Cardiac atrium fibroblast (primary cell): ENCODE data around the gene NOL9. TPM values are rescaled to one million over a fixed set of nuclear protein-coding genes. Genes with fewer than 3 reads are reported as not detected.

Experiments
- total RNA-seq: library from RNA; depleted of rRNA; stranded (reverse); fragments of >200 nt; gene quantifications from 2 replicates; pipeline ENCODE4 v1.2.3, GENCODE V29; 2015

Gene NOL9
- total RNA-seq, result 13.6 and 16.1 TPM in 2 replicates

GRCh38 chr1:6554031-6554906 lies at the start of gene NOL9:
Gene NOL9, minus strand, starts transcription at chr1:6554513. Its CDS starts 11 bp downstream, at chr1:6554502.

GRCh38 chr1:6602669-6603237 lies 48.4 kb upstream of the NOL9 start, which contains the start of gene KLHL21:
Gene KLHL21, minus strand, starts transcription at chr1:6602869. Its CDS starts 52 bp downstream, at chr1:6602817.

GRCh38 chr1:6579374-6580118 lies 25.2 kb upstream of the NOL9 start, which contains the start of gene ZBTB48:
Gene ZBTB48, plus strand, starts transcription at chr1:6579994. Its CDS starts 616 bp downstream, at chr1:6580610.

GRCh38 chr1:6554907-6555778 lies 830 bp upstream of the NOL9 start, which contains the start of gene TAS1R1:
Gene TAS1R1, plus strand, starts transcription at chr1:6555307. Its CDS starts 67 bp downstream, at chr1:6555374.

GRCh38 chr1:6491480-6491962 lies 62.8 kb downstream of the NOL9 start, which contains the start of gene PLEKHG5:
Gene PLEKHG5, minus strand, starts transcription at chr1:6491667. Its CDS starts 14,096 bp downstream, at chr1:6477571.

Other genes with a start within 250 kb of the NOL9 start
- gene ACOT7, start 160.7 kb downstream of the NOL9 start, total RNA-seq, result 27.8 and 37.9 TPM in 2 replicates
- 0.49 and 3.1 TPM in 2 replicates for gene HES2, start 134.6 kb downstream of the NOL9 start, total RNA-seq
- 0.18 TPM in 1 of 2 replicates, not detected in the other for gene ESPN, start 129.7 kb downstream of the NOL9 start, total RNA-seq
- 5.1 and 5.7 TPM in 2 replicates for gene TNFRSF25, start 88.3 kb downstream of the NOL9 start, total RNA-seq
- gene PLEKHG5, start 62.8 kb downstream of the NOL9 start, total RNA-seq, result 7.8 and 9.2 TPM in 2 replicates
- not detected in 2 replicates for gene TAS1R1, start 794 bp upstream of the NOL9 start, total RNA-seq
- gene ZBTB48, start 25.5 kb upstream of the NOL9 start, total RNA-seq, result 11.3 and 12.6 TPM in 2 replicates
- gene KLHL21, start 48.4 kb upstream of the NOL9 start, total RNA-seq, result 37.7 and 39.5 TPM in 2 replicates
- gene PHF13, start 59.2 kb upstream of the NOL9 start, total RNA-seq, result 8.8 and 10.2 TPM in 2 replicates
- gene THAP3, start 70.4 kb upstream of the NOL9 start, total RNA-seq, result 13.4 and 19.3 TPM in 2 replicates
- 29.2 and 37.9 TPM in 2 replicates for gene DNAJC11, start 147.3 kb upstream of the NOL9 start, total RNA-seq
- gene CAMTA1, start 230.9 kb upstream of the NOL9 start, total RNA-seq, result 79.4 and 81.1 TPM in 2 replicates